WTC11 (cell line): Measurements from ENCODE around the gene OR2A7.
"Not testable (repeated sequence)": the region's sequence is repeated elsewhere in the genome, so short reads cannot be mapped to it uniquely, and the experiment has no call there.

Experiments
- CREB1 ChIP-seq: sonication (generic); formaldehyde crosslinking; IDR thresholded peaks from 2 replicates; pipeline ENCODE4 v1.8.0; 2023; ENCODE audit warnings: mild to moderate bottlenecking, missing genetic modification reagents
- CTCF ChIP-seq: fragments of 200-600 bp; IDR thresholded peaks from 2 replicates; pipeline ENCODE4 v1.8.0; 2022; ENCODE audit warnings: antibody characterized with exemption
- NFYB ChIP-seq: sonication (generic); formaldehyde crosslinking; conservative IDR thresholded peaks from 2 replicates; pipeline ENCODE4 v1.8.0; 2022; ENCODE audit warnings: low read depth, missing genetic modification reagents
- SMAD3 ChIP-seq: sonication (generic); formaldehyde crosslinking; IDR thresholded peaks from 2 replicates; pipeline ENCODE4 v1.8.0; 2022; ENCODE audit warnings: missing genetic modification reagents, mild to moderate bottlenecking, borderline replicate concordance
- SMAD4 ChIP-seq: sonication (generic); formaldehyde crosslinking; IDR thresholded peaks from 2 replicates; pipeline ENCODE4 v1.8.0; 2022; ENCODE audit warnings: mild to moderate bottlenecking, missing genetic modification reagents
- SP1 ChIP-seq: sonication (generic); formaldehyde crosslinking; conservative IDR thresholded peaks from 2 replicates; pipeline ENCODE4 v1.8.1; 2022; ENCODE audit warnings: missing genetic modification reagents
- TF ChIP-seq, protein P1 (sequence below): sonication (generic); formaldehyde crosslinking; IDR thresholded peaks from 2 replicates; pipeline ENCODE4 v1.8.0; 2022; ENCODE audit warnings: mild to moderate bottlenecking, missing genetic modification reagents
- TF ChIP-seq, protein P2 (sequence below): sonication (generic); formaldehyde crosslinking; IDR thresholded peaks from 2 replicates; pipeline ENCODE4 v1.8.1; 2022; ENCODE audit warnings: mild to moderate bottlenecking, moderate library complexity, missing genetic modification reagents

DNA sequence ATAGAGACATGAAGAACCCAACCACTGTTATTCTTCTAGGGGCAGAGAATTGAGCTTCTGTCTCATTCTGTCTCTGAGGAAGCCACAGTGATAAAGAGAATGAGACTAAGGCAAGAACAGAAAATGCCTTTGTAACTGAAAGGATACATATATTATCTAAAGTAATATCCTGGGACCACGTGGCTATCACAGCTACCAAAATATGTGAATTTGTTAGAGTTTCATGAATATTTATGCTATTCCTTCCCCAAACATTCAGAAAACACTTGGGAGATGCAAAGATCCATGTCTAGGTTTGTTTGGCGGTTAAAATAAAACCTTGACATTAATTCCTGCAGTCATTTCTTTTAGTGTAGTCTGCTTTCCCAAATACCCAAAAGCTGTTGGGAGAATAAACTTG, 2.5 kb downstream of the OR2A7 start:
- TF ChIP-seq, protein P1, sequence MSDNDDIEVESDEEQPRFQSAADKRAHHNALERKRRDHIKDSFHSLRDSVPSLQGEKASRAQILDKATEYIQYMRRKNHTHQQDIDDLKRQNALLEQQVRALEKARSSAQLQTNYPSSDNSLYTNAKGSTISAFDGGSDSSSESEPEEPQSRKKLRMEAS (CRISPR knock-in tag) = not testable (repeated sequence)
- TF ChIP-seq CREB1 (CRISPR knock-in tag); SMAD3 (CRISPR knock-in tag); CTCF; SMAD4 (CRISPR knock-in tag); NFYB (CRISPR knock-in tag); SP1 (CRISPR knock-in tag): not testable (repeated sequence)
- TF ChIP-seq, protein P2, sequence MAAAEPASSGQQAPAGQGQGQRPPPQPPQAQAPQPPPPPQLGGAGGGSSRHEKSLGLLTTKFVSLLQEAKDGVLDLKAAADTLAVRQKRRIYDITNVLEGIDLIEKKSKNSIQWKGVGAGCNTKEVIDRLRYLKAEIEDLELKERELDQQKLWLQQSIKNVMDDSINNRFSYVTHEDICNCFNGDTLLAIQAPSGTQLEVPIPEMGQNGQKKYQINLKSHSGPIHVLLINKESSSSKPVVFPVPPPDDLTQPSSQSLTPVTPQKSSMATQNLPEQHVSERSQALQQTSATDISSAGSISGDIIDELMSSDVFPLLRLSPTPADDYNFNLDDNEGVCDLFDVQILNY = not testable (repeated sequence)
